Kidney epithelial cell (primary cell): Measurements from ENCODE around the gene EFHD2. TPM values are rescaled to one million over a fixed set of nuclear protein-coding genes. Genes with fewer than 3 reads are reported as not detected.
"Not testable (repeated sequence)": the region's sequence is repeated elsewhere in the genome, so short reads cannot be mapped to it uniquely, and the experiment has no call there.

Experiments
- DNase-seq: peaks from one replicate; pipeline ENCODE4 v3.0.0-alpha.2; 2010; ENCODE audit warnings: low read depth
- H3K27me3 ChIP-seq: 2 replicates; pipeline ENCODE4 v1.6.0; 2011; ENCODE audit warnings: low read length; ENCODE audit not compliant: control insufficient read depth, insufficient read depth
- H3K36me3 ChIP-seq: 2 replicates; pipeline ENCODE4 v1.5.1; 2011; ENCODE audit warnings: low read length; ENCODE audit not compliant: control insufficient read depth, insufficient read depth
- H3K4me3 ChIP-seq: 2 replicates; pipeline ENCODE4 v1.5.1; 2011; ENCODE audit warnings: low read depth, mild to moderate bottlenecking, control low read depth, low read length
- CTCF ChIP-seq: IDR thresholded peaks from 2 replicates; pipeline ENCODE4 v1.5.1; 2011; ENCODE audit warnings: mild to moderate bottlenecking, moderate library complexity, low read length, control low read depth, inconsistent platforms; ENCODE audit not compliant: insufficient read depth, poor library complexity, severe bottlenecking
- total RNA-seq: library from RNA; depleted of rRNA; stranded (reverse); fragments of >200 nt; gene quantifications from 2 replicates; pipeline ENCODE4 v1.2.3, GENCODE V29; 2015

Gene EFHD2
- total RNA-seq, 1 donor from 2014 or later, result 54.6 TPM

GRCh38 chr1:15433471-15433870, 23.8 kb downstream of the EFHD2 start:
- DNase-seq, result no peak
- Histone ChIP-seq H3K27me3 (no peaks in the 10 kb centered on the region), H3K36me3 (no peaks in the 10 kb centered on the region), H3K4me3 (no peak overlapping the region)
- no peak for TF ChIP-seq CTCF

DNA sequence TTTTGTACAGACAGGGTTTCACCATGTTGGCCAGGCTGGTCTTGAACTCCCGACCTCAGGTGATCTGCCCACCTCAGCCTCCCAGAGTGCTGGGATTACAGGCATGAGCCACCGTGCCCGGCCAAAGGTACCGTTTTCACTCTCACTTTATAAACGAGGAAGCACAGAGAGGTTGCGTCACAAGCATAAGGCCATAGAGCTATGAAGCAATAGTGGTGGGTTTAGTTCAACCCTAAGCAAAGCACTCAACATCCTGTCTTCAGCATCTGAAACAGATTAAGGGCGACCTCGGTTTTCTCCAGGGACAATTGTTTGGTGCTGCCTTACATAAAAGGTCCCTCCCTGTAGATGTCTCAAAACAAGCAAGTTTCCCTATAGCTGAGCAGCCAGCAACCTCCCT, 25.1 kb downstream of the EFHD2 start:
- DNase-seq, H3K27me3 ChIP-seq, H3K36me3 ChIP-seq, H3K4me3 ChIP-seq: not testable (repeated sequence)

- Histone ChIP-seq H3K4me3 (no peak overlapping the region), H3K36me3 (no peaks in the 10 kb centered on the region), H3K27me3 (no peaks in the 10 kb centered on the region)
- no peak for TF ChIP-seq CTCF
- no peak for DNase-seq
Observed at GRCh38 chr1:15435239-15436077, 25.8 kb downstream of the EFHD2 start.

DNA sequence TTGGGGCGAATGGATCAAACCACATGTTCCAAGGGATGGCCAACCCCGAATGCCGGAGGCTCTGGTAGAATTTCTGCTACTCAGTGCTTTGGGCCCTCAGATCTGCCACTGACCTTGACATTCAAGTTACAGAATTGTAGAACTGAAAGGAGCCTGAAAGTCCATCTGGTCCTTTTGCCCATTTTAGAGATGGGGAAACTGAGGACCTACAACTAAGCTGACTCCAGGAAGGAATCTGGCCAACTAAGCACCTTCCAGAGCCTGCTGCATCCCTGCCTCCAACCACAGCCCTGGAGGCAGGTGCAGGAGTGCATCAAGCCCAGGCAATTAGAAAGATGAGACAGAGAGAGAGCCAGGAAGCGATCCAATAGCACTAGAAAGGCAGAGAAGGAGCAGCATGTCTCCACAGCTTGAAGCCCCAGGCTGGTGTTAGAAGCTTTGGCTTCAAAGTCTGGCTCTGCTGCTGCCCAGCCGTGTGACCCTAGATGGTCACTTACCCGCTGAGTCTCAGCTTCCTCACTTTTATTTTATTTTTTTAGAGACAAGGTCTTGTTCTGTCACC, 27.3 kb downstream of the EFHD2 start:
- Histone ChIP-seq H3K27me3 (peaks cover under 1% of the 10 kb centered on the region), H3K36me3 (no peaks in the 10 kb centered on the region), H3K4me3 (no peak overlapping the region)
- DNase-seq, result no peak
- no peak for TF ChIP-seq CTCF

DNA sequence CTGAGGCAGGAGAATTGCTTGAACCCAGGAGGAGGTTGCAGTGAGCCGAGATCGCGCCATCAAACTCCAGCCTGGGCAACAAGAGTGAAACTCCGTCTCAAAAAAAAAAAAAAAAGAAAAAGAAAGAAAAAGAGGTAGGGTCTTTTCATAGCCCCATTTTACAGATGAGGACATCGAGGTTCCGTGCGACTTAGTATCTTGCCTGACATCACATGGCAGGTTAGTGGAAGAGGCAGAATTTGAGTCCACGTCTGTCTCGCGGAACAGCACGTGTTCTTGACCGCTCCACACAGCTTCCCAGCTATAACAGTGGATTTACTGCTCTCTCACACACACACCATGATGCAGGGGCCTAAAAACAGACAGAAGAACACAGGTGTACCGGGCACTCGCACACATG, 29.6 kb downstream of the EFHD2 start:
- Histone ChIP-seq H3K36me3 (no peaks in the 10 kb centered on the region), H3K4me3 (no peak overlapping the region), H3K27me3 (peaks cover 3% of the 10 kb centered on the region)
- TF ChIP-seq CTCF, result no peak
- no peak for DNase-seq

DNA sequence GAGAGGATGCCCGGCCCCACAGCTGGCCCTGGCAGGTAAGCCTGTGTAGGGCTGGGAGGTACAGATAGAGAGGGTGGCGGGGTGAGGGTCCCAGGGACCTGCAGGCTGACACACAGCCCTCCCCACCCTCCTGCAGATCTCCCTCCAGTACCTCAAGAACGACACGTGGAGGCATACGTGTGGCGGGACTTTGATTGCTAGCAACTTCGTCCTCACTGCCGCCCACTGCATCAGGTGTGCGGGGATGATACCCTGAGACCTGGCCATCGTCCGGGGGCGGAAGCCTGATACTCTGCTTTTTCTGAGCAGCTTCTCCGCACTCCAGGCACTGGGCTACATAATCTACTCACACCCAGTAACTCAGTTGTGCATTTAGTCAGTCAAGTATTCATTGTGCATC, 30.7 kb downstream of the EFHD2 start:
- DNase-seq, result no peak
- H3K27me3 ChIP-seq, result peaks cover 6% of the 10 kb centered on the region
- H3K36me3 ChIP-seq, result no peaks in the 10 kb centered on the region
- H3K4me3 ChIP-seq, result no peak overlapping the region
- TF ChIP-seq CTCF, result no peak
